HG03175 (cell line): ENCODE data around the gene SYNPO.

Experiments
- ATAC-seq: cut with Tn5 transposase; IDR thresholded peaks from one replicate; pipeline ENCODE4 v1.9.1; 2021; ENCODE audit warnings: mild to moderate bottlenecking, moderate library complexity; ENCODE audit not compliant: unreplicated experiment

The SYNPO gene

DNA sequence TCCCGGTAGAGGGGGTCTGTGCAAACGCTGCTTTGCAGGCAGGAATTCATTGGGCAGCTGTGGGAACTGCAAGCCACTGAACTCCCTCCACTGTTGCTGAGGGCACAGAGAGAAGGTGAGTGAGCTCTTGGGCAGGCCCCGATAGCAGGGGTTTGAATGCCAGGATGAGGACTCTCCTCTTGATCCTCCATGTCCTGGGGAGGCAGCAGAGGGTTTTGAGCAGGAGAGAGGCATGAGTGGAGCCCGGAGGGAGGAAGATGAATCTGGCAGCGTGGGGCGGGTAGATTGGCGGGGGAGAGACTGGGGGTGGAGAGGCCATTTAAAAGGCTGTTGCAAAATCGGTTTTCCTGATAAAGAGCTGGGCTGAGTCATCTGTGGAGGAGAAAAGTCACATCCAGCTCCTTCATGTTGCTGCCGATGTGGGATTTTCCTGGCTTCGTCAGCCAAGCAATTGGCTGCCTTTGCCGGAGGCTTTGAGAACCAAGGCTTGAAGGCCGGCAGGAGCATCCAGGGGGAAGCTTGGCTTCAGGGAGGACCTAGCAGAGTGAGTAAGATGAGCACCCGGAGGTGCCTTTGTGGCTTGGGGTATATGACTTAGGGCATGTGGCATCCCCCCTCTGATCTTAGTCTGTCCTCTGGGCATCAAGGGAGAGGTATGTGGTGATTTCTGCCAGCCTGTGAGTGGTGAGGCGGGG, at the start of gene SYNPO:
SYNPO (plus strand) TSS at position 350 of the 695 bp plus-strand sequence. CDS start 7,616 bp downstream, outside the sequence.
- ATAC-seq = no peak

GRCh38 chr5:150590979-150591695, 49.3 kb upstream of the SYNPO start:
- ATAC-seq = no peak

DNA sequence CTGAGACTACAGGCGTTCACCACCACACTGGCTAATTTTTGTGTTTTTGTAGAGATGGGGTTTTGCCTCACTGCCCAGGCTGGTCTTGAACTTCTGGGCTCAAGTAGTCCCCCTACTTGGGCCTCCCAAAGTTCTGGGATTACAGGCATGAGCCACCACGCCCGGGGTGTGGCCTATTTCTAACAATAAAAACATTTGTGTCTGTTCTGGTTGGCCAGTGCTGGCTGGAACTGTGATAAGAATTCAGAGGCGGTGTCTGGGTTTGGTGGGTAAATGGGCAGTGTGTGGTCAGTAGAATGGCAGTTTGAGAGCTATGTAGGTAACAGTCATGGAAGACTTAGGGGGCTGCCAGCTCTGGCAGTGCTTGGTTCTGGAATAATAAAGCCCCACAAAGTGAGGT, 46.9 kb upstream of the SYNPO start:
- no peak for ATAC-seq

DNA sequence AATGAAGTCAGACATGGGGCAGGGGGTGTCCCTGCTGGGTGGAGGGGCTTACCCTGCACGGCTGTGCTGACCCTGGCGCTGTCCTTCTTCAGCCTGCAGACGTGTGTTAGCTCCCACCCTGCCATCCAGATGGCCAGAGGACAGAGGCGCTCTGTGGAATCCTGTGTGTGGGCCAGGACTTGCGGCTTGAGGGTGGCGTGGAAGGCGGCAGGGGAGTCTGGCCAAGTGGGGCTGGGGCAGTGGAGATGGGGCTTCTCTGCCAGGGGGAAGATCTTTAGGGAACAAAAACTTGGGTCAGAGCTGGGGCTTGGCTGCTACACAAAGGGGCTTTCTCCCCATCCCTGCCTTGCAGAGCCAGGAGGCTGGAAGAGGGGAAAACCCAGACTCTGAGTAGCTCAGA, 46.5 kb upstream of the SYNPO start:
- ATAC-seq = no peak

- no peak for ATAC-seq
Observed at GRCh38 chr5:150595466-150596031, 44.9 kb upstream of the SYNPO start.

GRCh38 chr5:150596313-150596712, 44.1 kb upstream of the SYNPO start:
- no peak for ATAC-seq

GRCh38 chr5:150596826-150597225, 43.6 kb upstream of the SYNPO start:
- no peak for ATAC-seq

DNA sequence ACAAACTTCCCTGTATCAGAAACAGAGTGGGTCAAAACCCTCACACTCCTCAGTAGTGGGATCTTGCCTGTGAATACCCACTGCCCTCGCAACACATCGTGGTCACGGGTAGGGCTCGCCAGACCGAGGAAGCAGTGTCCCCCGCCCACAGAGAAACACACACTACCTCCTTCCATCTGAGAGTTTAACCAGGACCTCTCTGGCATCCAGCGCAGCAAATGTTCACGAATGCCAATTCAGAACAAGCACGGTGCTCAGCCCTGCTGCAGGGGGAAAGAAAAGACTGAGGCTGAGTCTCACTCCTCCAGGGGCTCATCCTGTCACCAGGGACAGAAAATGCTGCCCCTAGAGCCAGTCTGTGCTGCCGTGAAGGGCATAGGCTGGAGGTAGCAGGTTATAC, 42.5 kb upstream of the SYNPO start:
- no peak for ATAC-seq

DNA sequence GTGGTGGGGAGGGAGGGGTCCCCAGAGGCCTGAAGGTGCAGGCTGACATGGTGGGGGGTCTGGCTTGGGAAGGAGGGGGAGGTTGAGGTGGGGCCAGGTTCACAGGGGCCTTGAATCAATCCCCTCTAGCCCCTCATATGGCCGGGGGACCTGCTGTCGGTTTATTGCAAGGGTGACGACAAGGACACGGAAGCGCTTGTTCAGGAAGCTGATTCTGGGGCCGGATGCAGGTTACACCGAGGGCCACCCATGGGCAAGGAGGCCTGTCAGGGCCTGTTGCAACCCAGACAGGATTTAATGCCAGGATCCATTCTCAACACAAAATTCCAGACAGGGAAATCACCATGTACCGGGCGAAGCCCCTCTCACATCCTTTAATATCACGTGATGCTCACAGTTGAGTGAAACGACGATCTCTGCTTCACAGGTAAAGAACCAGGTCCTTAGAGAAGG, 41.6 kb upstream of the SYNPO start:
- no peak for ATAC-seq

- ATAC-seq = no peak
Observed at GRCh38 chr5:150599281-150599680, 41.2 kb upstream of the SYNPO start.

DNA sequence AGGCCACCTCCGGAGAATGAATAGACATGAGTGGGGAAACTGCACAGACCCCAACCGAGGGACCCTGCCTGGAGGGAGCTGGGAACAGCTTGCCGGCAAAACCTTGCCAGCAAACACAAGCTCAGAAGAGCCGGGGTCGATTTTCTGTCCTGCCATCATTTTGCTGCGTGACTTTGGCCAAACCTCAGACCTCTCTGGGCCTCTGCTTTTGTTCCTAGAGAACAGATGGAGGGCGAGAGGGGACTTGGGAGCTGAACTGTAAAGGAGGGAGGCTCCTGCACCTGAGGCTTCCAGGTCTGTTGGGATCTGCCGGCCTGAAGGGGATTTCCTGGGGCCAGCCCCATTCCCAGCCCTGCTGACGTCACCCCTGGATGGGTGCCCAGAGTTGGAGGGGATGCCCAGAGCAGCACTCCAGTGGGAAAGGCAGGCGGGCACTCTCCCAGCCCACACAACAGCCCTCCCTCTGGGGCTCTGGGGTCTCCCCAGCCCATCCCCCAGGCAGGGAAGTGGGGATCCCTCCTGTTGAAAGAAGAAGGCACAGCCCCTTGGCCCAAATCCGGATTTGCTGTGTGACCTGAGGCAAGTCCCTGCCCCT, 40.4 kb upstream of the SYNPO start:
- no peak for ATAC-seq

- ATAC-seq = no peak
Observed at GRCh38 chr5:150600616-150601490, 39.6 kb upstream of the SYNPO start.

DNA sequence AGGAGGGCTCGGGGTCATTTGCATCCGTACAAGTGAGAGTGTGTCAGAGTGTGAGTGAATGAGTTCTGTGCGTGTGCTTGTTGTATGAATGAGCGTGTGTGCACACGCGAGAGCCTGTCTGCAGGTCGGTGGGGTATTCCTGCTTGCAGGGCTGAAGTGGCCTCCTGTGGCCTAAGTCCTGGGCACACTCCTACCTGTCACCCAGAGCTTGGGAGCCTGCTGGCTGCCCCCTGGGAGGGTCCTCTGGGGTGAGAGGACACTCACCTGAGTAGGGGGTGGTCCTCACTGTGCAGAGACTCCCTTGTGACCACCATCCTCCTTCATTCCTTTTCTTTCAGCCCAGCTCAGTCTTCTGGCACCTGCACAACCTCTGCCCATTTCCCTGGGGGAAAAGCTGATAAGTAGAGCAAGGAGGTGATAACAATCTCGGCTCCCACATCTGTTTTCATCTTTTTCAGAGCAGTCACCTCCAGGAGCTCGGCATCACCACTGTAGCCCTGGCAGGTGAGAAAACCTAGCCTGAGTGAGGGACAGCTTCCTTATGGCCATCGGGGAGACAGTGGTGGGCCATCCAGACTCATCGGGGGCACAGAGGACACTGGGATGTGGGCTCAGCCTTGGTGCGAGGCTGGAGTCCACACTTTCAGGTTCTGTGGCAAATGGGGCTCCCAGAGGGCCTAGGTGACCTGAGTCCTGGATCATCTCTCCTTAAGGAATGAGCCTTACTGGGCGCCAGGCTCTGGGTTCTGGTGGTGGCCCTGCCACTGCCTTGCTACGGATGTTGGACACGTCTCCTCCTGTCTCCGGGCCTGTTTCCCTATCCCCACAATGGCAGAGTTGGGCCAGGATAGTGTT, 38.7 kb upstream of the SYNPO start:
- ATAC-seq = no peak

- no peak for ATAC-seq
Observed at GRCh38 chr5:150603052-150603451, 37.4 kb upstream of the SYNPO start.

- ATAC-seq = no peak
Observed at GRCh38 chr5:150603491-150603890, 37.0 kb upstream of the SYNPO start.

DNA sequence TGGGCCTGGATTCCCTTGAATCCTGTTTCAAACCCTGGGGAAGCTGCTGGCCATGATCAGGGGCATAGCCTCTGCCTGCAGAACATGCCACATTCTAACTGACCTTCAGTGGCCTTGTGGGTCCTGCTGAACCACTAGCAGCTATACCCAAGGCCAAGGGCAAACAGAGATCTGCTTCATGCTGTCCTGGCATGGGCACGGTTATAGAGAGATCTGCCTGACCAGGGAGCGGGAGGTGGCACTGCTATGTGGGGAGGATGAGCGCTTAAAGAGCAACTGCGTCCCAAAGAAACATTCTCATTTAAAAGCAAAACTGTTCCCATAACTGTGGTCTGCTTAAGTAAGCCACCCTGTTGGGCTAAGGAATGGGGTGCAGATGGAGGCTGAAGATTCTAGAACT, 36.5 kb upstream of the SYNPO start:
- ATAC-seq = no peak

DNA sequence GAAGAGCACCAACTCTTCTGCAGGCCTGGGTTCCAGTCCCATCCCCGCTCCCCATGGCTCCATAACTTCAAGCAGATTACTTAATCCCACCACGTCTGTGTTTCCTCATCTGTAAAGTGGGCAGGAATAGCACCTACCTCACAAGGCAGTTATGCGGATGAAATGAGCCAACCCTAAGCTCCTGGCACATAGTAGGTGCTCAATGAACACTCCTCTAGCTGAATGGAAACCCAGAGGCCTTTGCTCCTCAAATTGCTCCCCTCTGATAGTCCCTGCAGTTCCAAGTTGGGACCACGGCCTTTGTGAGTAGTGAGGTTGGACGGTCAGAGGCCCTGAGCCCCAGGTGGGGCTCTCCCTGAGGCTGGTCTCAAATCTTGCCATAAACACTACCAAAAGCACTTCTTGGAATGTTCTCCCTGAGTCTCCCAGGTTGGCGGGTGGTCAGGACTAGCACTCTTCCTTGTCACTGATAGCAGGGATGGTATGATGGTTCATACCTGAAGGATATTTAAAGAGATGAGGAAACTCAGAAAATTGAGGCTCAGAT, 35.5 kb upstream of the SYNPO start:
- no peak for ATAC-seq

DNA sequence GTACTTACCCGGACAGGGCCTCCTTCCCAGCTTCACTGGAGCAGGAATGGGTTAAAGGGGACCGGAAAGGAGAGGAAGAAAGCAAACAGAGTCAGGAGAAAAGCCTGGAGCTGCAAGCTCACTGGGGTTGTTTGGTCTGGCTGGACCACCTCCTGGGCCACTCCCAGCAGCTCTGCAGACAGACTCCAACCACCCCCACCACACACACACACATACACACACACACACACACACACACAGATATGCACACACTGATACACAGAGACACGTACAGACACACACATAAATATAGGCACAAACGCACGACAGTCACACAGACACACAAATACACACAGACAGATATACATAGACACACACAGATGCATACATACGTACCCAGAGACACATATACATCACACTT, 34.9 kb upstream of the SYNPO start:
- no peak for ATAC-seq

GRCh38 chr5:150606476-150606875, 34.0 kb upstream of the SYNPO start:
- no peak for ATAC-seq

- no peak for ATAC-seq
Observed at GRCh38 chr5:150607105-150607504, 33.4 kb upstream of the SYNPO start.
